Measurements from ENCODE around the gene UVRAG.

GRCh38 chr11:76186776-76187279, 371.8 kb downstream of the UVRAG start:
- no peak for TF ChIP-seq EZH2phosphoT487 (IDR thresholded peaks at IDR 0.05; ENCODE audit: low read depth)
- TF ChIP-seq, protein P1, sequence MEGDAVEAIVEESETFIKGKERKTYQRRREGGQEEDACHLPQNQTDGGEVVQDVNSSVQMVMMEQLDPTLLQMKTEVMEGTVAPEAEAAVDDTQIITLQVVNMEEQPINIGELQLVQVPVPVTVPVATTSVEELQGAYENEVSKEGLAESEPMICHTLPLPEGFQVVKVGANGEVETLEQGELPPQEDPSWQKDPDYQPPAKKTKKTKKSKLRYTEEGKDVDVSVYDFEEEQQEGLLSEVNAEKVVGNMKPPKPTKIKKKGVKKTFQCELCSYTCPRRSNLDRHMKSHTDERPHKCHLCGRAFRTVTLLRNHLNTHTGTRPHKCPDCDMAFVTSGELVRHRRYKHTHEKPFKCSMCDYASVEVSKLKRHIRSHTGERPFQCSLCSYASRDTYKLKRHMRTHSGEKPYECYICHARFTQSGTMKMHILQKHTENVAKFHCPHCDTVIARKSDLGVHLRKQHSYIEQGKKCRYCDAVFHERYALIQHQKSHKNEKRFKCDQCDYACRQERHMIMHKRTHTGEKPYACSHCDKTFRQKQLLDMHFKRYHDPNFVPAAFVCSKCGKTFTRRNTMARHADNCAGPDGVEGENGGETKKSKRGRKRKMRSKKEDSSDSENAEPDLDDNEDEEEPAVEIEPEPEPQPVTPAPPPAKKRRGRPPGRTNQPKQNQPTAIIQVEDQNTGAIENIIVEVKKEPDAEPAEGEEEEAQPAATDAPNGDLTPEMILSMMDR (IDR thresholded peaks at IDR 0.05; ENCODE audit: low read depth, low read length): no peak

Data from OCI-LY3 (cell line).